GDM1 (cell line): ENCODE results near the gene DENND1A.

Source experiments
- DNase-seq: peaks from one replicate; lab custom pipeline; 2025; lab: John Stamatoyannopoulos, UW

The DENND1A gene

GRCh38 chr9:123684393-123685149, 245.4 kb downstream of the DENND1A start:
- DNase-seq: no peak

DNA sequence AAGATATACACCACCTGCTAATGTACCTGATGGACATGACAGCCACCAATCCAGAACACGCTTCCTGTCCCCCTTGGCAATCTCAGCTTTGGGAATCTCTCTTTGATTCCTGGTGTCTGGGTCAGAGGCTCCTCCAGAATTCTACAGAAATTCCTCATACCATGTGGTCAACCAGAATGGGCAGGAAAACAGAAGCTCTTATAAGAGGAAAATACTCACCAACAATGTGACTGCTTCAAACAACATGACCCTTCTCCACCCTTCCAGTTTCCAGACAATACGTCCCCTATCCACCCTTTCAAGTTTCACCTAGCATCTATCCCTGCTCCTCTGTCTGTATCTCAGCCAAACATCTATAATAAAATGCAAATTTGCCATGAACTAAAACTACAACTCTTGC, 247.2 kb downstream of the DENND1A start:
- DNase-seq: no peak

GRCh38 chr9:123680352-123680751, 249.6 kb downstream of the DENND1A start:
- DNase-seq: no peak

GRCh38 chr9:123679330-123679987, 250.5 kb downstream of the DENND1A start:
- no peak for DNase-seq

GRCh38 chr9:123678878-123679329, 251.0 kb downstream of the DENND1A start:
- no peak for DNase-seq

GRCh38 chr9:123678038-123678877, 251.7 kb downstream of the DENND1A start:
- no peak for DNase-seq

GRCh38 chr9:123676869-123677268, 253.1 kb downstream of the DENND1A start:
- no peak for DNase-seq

DNA sequence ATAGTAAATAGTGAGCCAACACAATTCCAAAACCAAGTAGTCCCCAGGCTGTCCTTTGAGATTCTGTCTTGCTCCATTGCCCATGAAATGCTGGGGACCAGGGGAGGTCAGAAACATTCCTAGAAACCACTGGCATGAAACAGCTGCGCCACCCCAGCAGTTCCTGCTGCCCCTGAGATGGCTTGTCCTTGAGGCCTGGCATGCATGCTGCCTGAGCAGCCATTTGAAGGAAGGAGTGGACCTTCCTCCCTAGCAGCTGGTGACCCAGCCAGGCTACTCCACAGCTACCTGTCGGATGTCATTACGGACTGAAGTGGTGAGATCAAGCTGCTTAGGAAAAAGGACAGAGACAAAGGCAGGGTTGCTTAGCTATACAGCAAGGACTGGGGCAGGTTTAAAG, 260.6 kb downstream of the DENND1A start:
- no peak for DNase-seq

- no peak for DNase-seq
These were observed 266.4 kb downstream of the DENND1A start for GRCh38 chr9:123663529-123663928.

DNA sequence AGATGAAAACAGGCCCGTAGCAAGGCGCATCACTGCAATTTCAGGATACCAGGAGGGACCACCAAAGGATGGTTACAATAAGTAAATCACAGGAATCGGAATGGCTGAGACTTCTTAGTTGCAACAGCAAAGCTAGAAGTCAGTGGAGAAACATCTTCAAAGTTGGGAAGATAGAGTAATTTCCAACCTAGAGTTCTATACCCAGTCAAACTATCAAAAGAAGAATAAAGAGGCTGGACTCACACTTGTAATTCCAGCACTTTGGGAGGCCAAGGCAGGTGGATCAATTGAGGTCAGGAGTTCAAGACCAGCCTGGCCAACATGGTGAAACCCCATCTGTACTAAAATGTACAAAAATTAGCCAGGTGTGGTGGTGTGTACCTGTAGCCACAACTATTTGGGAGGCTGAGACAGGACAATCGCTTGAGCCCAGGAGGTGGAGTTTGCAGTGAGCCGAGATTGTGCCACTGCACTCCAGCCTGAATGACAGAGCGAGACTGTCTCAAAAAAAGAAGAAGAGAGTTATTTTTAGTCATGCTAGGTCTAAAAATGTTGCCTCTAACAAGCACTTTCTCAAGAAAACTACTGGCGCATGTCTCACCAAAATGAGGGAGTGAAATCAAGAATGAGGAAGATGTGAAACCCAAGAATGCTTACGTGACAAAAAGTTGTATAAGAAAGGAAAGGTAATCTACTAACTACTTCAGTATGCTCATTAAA, 267.7 kb downstream of the DENND1A start:
- DNase-seq: no peak

- DNase-seq: no peak
These were observed 269.0 kb downstream of the DENND1A start for GRCh38 chr9:123660691-123661466.

- no peak for DNase-seq
These were observed 270.6 kb downstream of the DENND1A start for GRCh38 chr9:123659358-123659757.

DNA sequence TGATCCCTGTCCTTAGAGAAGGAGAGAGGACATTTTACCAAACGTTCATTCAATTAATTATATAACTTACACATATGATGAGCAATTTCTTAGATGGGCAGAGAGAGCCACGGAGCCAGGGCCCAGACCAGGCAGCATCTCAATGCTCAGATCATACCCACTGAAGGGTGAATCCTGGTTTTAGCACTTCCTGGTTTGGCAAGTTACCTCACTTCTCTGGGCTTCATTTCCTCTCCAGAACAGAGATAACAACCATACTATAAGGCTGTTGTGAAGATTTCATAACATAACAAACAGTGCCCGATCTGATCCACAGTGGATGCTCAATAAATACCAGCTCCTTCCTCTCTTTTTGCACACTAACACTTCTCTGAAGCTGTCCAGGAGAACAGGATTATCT, 271.1 kb downstream of the DENND1A start:
- DNase-seq: no peak

GRCh38 chr9:123657941-123658340, 272.0 kb downstream of the DENND1A start:
- DNase-seq: no peak

DNA sequence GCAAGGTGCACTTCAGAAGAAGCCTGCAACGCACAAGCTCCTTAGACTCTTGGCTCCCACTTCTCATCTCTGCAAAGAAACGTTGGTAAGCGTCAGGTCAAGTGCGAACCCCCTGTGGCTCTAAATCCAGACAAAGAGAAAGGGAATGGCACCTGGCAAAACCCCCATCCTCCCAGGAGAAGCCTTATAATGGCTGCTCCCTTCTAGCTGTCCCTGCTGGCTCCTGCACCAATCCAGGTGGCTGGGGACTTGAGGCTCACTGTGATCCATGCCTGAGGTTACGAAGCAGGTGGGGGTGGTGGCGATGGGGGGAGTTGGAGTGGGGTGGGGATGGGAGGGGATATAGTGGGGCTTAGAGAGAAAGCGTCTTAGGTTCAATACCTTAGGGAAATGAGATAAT, 272.8 kb downstream of the DENND1A start:
- DNase-seq: no peak

DNA sequence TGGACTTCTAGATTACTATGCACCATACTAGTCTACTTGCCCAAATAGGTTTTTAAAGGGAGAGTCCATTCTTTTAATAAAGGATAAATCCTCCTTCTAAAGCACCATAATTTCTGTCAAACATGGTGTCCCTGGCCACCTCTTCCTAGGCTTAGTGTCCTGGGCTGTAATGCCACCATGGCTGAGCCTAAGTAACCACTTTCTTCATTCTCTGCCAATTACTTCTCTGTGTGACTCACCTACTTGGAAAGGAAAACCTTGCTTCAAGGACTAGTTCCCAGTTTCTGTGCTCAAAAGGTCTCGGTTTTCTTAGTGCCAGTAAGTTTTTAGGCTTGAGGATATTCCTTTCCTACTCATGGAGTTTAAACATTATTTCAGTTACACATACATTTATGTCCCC, 273.4 kb downstream of the DENND1A start:
- no peak for DNase-seq

DNA sequence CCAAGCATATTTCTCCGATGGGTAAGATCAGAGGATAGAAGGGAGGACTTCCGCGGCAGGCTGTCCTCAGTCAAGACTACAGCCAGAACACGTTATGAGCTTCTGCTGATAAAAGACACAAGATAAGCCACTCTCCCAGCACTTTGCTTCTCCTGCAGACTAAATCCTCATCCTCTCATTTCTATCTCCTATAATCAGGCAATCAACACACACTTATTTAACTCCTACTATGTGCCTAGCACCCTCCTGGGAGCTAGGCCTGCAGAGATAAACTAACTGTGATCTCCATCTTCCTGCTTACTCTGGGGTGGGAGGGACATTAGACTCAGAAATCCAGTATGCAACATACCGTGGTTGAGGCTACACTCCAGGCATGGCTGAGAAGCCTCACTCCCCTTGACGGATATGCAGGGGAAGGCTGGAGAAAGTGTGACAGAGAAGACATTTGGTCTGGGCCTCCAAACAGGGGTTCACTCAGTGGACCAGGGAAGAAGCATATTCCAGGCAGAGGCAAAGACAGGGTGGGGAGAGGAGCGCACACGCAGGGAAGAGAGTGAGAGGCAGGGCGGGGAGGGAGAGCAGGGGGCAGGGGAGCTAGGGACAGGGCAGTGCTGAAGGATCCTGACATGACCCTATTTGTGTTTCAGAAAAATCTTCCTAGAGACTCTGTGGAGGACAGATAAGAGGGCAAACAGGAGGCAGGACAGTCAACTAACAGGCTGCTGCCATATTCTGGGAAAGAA, 274.1 kb downstream of the DENND1A start:
- DNase-seq: no peak

DNA sequence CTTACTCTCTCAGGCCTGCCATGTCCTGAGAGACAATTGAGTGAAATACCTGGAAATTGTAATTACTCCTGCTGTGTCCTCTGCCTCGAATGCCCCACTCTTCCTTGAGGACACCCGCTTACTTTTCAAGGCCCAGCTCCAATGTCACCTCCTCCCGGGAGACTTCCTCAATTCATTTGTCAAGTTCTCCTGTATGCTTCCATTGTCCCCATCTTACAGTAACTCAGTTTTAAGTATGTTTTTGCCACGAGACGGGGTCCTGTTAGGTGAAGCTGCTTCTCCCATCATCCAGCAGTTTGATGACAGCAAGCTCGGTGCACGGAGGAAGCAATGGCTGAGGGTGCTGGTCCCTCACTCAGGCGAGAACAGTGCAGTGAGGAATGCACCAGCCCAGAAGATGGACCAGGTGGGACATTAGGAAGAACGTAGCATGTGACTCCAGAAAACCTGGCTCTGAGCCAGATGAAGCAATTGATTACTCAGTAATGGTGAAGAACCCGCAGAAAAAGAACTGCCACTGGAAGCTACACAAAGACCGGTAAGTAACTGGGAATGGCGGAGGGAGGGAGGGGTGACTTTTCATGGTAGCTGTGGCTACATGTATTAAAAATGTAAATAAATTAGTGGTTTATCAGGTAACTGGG, 274.8 kb downstream of the DENND1A start:
- no peak for DNase-seq

- DNase-seq: no peak
These were observed 275.5 kb downstream of the DENND1A start for GRCh38 chr9:123654218-123654993.
